Mucosa of descending colon (tissue), 3 donors: ENCODE results near the gene TMEM135. TPM values are rescaled to one million over a fixed set of nuclear protein-coding genes. Genes with fewer than 3 reads are reported as not detected.
"Not testable (repeated sequence)": the region's sequence is repeated elsewhere in the genome, so short reads cannot be mapped to it uniquely, and the experiment has no call there.

Experiments used
- ATAC-seq: fragments of 200-7000 bp; cut with Tn5 transposase; one replicate; pipeline ENCODE4 v1.9.1; 2020; ENCODE audit warnings: mild to moderate bottlenecking, moderate library complexity
- DNase-seq, 3 donors: peaks; one replicate each; pipeline ENCODE4 v3.0.0-alpha.2; 2020
- H3K36me3 ChIP-seq: fragments of 200-600 bp; one replicate; pipeline ENCODE4 v1.8.0; 2021; ENCODE audit warnings: low read depth, mild to moderate bottlenecking
- H3K4me1 ChIP-seq: fragments of 200-600 bp; one replicate; pipeline ENCODE4 v1.8.0; 2021; ENCODE audit warnings: low read depth, mild to moderate bottlenecking
- H3K4me3 ChIP-seq: fragments of 200-600 bp; one replicate; pipeline ENCODE4 v1.8.0; 2021; ENCODE audit warnings: mild to moderate bottlenecking
- H3K9me3 ChIP-seq: fragments of 200-600 bp; one replicate; pipeline ENCODE4 v1.8.0; 2021; ENCODE audit warnings: mild to moderate bottlenecking
- CTCF ChIP-seq: fragments of 200-600 bp; IDR thresholded peaks from one replicate; pipeline ENCODE4 v1.8.0; 2022; ENCODE audit warnings: antibody characterized with exemption, mild to moderate bottlenecking
- intact Hi-C, 2 donors: fragments of 100-400 bp; cut with DNase I in 1 of 2; cut with micrococcal nuclease in 1 of 2; formaldehyde crosslinking; loops; one replicate each; pipeline versions ENCODE4 v1.11.0 to v1.11.1; 2022; cut with DNase I, micrococcal nuclease
- long read RNA-seq, 2 donors: library from polyadenylated mRNA; unstranded; transcript quantifications; one replicate each; pipeline ENCODE4 v2.0.0, GENCODE V29; 2019 to 2021
- total RNA-seq, 3 donors: library from RNA; stranded (reverse); fragmentation: NEBNext Ultra II Directional in 2 of 3; extraction: Animal tissue kit (Norgen Biotek cat#: 25700) in 2 of 3; gene quantifications; one replicate each; pipeline versions ENCODE4 v1.2.1 to v1.2.4, GENCODE V29; 2021 to 2023
- donor health status: DM: no; HTN: no; CAD: no; lungs with moderate emphysema.
- donor health status: DM: no; HTN: no; CAD: no.
- donor health status: DM: no; HTN: yes; CAD: no.

The TMEM135 gene
- 10 to 100 TPM; 32.8 to 37.6 (median 37.0) TPM for total RNA-seq
- long read RNA-seq, donor 1, transcript TMEM135-201 (15 exons, 2,433 nt) = major isoform, 19 of 21 reads
- long read RNA-seq, donor 1, partial matches to known transcripts = 1 of 21 reads
- long read RNA-seq, donor 1, other reads (novel, unspliced or antisense) = 1 of 21 reads
- long read RNA-seq, donor 2, transcript TMEM135-201 (15 exons, 2,433 nt) = major isoform, 6 of 6 reads
- long read RNA-seq, donor 2, partial matches to known transcripts = 0 of 6 reads
- long read RNA-seq, donor 2, other reads (novel, unspliced or antisense) = 0 of 6 reads

GRCh38 chr11:87037450-87038234 is at the start of gene TMEM135:
TMEM135 (plus strand) TSS chr11:87037934; CDS start chr11:87038046, 112 bp downstream.
- peaks cover 5% of the 10 kb centered on the region for H3K4me1 ChIP-seq
- H3K9me3 ChIP-seq = no peaks in the 10 kb centered on the region
- DNase-seq (peak; percentile 97 to 99 (median 98)), ATAC-seq (peak; percentile 98)
- no peaks in the 10 kb centered on the region for H3K36me3 ChIP-seq
- H3K4me3 ChIP-seq = peak within 1 kb of the TSS; percentile 48
- TF ChIP-seq CTCF = no peak
- intact Hi-C loops = no loop called here

- H3K9me3 ChIP-seq = no peaks in the 10 kb centered on the region
- intact Hi-C loops = no loop called here
- no peaks in the 10 kb centered on the region for H3K4me1 ChIP-seq
- no peak overlapping the region for H3K4me3 ChIP-seq
- no peak for TF ChIP-seq CTCF
- ATAC-seq (no peak), DNase-seq (no peak)
- H3K36me3 ChIP-seq = no peaks in the 10 kb centered on the region
Measured at GRCh38 chr11:86988351-86988881, 49.3 kb upstream of the TMEM135 start.

DNA sequence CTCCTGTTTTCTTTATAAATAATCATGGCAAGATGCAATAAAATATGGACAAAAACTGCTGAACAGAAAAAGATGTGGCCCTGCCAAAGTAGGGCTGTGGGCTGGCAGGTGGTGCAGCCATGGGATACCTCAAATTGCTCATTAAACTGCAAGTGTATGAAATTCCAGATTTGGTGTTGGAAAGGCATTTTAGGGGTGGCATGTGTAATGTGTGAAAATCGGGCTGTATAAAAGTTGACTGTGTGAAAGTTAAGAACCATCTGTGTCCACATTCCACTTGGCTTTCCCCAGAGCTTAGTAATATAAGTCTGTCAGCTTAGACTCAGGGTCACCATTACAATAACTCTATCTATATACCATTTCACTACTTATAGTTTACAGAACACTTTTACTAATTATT is 47.7 kb upstream of the TMEM135 start:
- DNase-seq = no peak
- Histone ChIP-seq H3K36me3 (no peaks in the 10 kb centered on the region), H3K4me1 (no peaks in the 10 kb centered on the region), H3K4me3 (no peak overlapping the region), H3K9me3 (no peaks in the 10 kb centered on the region)
- no peak for TF ChIP-seq CTCF
- intact Hi-C loops = no loop called here
- ATAC-seq = no peak

- no peak for DNase-seq
- no peaks in the 10 kb centered on the region for H3K9me3 ChIP-seq
- no peaks in the 10 kb centered on the region for H3K36me3 ChIP-seq
- no peak for TF ChIP-seq CTCF
- H3K4me3 ChIP-seq = no peak overlapping the region
- no peaks in the 10 kb centered on the region for H3K4me1 ChIP-seq
- intact Hi-C loops = no loop called here
- no peak for ATAC-seq
Measured at GRCh38 chr11:86990515-86990914, 47.2 kb upstream of the TMEM135 start.

- Histone ChIP-seq H3K9me3 (no peaks in the 10 kb centered on the region), H3K4me3 (no peak overlapping the region), H3K4me1 (no peaks in the 10 kb centered on the region), H3K36me3 (no peaks in the 10 kb centered on the region)
- ATAC-seq (no peak), DNase-seq (no peak)
- no peak for TF ChIP-seq CTCF
- intact Hi-C loops = no loop called here
Measured at GRCh38 chr11:86991341-86991740, 46.4 kb upstream of the TMEM135 start.

- H3K9me3 ChIP-seq, H3K4me1 ChIP-seq, H3K4me3 ChIP-seq, ATAC-seq, intact Hi-C loops, DNase-seq, H3K36me3 ChIP-seq: not testable (repeated sequence)
Measured at GRCh38 chr11:86992340-86992739, 45.4 kb upstream of the TMEM135 start.
